ENCODE data around the gene RTEL1.

The RTEL1 gene

GRCh38 chr20:63622096-63622495, 36.0 kb upstream of the RTEL1 start:
- TF ChIP-seq CTCF (IDR thresholded peaks at IDR 0.05; ENCODE audit: low read length) (no peak), EZH2 (IDR thresholded peaks at IDR 0.05; ENCODE audit: borderline replicate concordance, low read length) (no peak)
- Histone ChIP-seq H3K9me2 (ENCODE audit: low read depth, low read length) (no peaks in the 10 kb centered on the region), H3K4me2 (ENCODE audit: low read length) (no peak overlapping the region), H3K4me3 (ENCODE audit: low read depth, low read length, poor library complexity, severe bottlenecking) (no peak overlapping the region), H3K79me2 (ENCODE audit: insufficient read depth, low read length) (peaks cover 33% of the 10 kb centered on the region), H3K9me3 (ENCODE audit: low read length) (no peaks in the 10 kb centered on the region), H3K4me1 (ENCODE audit: insufficient read depth, low read length, severe bottlenecking) (peaks cover 10% of the 10 kb centered on the region), H3K27ac (ENCODE audit: low read depth, low read length, poor library complexity, severe bottlenecking) (no peak overlapping the region), H2AFZ (ENCODE audit: low read length) (no peak overlapping the region), H3K36me3 (ENCODE audit: insufficient read depth, low read length) (peaks cover 22% of the 10 kb centered on the region; the same call in 1 of the 2 replicates), H3K27me3 (ENCODE audit: insufficient read depth, low read length) (no peaks in the 10 kb centered on the region), H3F3A (ENCODE audit: insufficient read depth, low read length) (no peaks in the 10 kb centered on the region), H4K20me1 (ENCODE audit: insufficient read depth, low read length) (no peaks in the 10 kb centered on the region), H3K9ac (ENCODE audit: low read length) (no peak overlapping the region)

GRCh38 chr20:63622732-63623131, 35.4 kb upstream of the RTEL1 start:
- TF ChIP-seq CTCF (IDR thresholded peaks at IDR 0.05; ENCODE audit: low read length) (no peak), EZH2 (IDR thresholded peaks at IDR 0.05; ENCODE audit: borderline replicate concordance, low read length) (no peak)
- Histone ChIP-seq H3K79me2 (ENCODE audit: insufficient read depth, low read length) (peaks cover 38% of the 10 kb centered on the region), H3K9me2 (ENCODE audit: low read depth, low read length) (no peaks in the 10 kb centered on the region), H3F3A (ENCODE audit: insufficient read depth, low read length) (no peaks in the 10 kb centered on the region), H3K36me3 (ENCODE audit: insufficient read depth, low read length) (peaks cover 16% of the 10 kb centered on the region; the same call in 1 of the 2 replicates), H3K27me3 (ENCODE audit: insufficient read depth, low read length) (no peaks in the 10 kb centered on the region), H3K27ac (ENCODE audit: low read depth, low read length, poor library complexity, severe bottlenecking) (no peak overlapping the region), H2AFZ (ENCODE audit: low read length) (no peak overlapping the region), H3K9me3 (ENCODE audit: low read length) (no peaks in the 10 kb centered on the region), H3K4me3 (ENCODE audit: low read depth, low read length, poor library complexity, severe bottlenecking) (no peak overlapping the region), H3K4me2 (ENCODE audit: low read length) (no peak overlapping the region), H3K9ac (ENCODE audit: low read length) (no peak overlapping the region), H3K4me1 (ENCODE audit: insufficient read depth, low read length, severe bottlenecking) (peaks cover 10% of the 10 kb centered on the region), H4K20me1 (ENCODE audit: insufficient read depth, low read length) (no peaks in the 10 kb centered on the region)

DNA sequence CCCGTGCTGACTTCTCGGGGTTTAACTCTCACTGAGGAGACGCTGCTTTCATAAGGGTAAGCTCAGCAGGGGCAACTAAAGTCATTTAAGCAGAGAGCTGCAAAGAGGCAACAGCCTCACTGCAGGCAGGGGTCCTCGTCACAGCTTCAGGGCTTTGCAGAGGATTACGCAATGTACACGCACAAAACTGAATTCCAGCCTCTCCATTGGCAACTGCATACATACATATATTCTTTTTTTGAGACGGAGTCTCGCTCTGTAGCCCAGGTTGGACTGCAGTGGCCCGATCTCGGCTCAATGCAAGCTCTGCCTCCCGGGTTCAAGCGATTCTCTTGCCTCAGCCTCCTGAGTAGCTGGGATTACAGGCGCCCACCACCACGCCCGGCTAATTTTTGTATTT, 33.6 kb upstream of the RTEL1 start:
- Histone ChIP-seq H2AFZ (ENCODE audit: low read length) (no peak overlapping the region), H3K9me2 (ENCODE audit: low read depth, low read length) (no peaks in the 10 kb centered on the region), H3K27me3 (ENCODE audit: insufficient read depth, low read length) (no peaks in the 10 kb centered on the region), H3K4me3 (ENCODE audit: low read depth, low read length, poor library complexity, severe bottlenecking) (no peak overlapping the region), H3K9me3 (ENCODE audit: low read length) (no peaks in the 10 kb centered on the region), H3K27ac (ENCODE audit: low read depth, low read length, poor library complexity, severe bottlenecking) (no peak overlapping the region), H3F3A (ENCODE audit: insufficient read depth, low read length) (no peaks in the 10 kb centered on the region), H3K4me1 (ENCODE audit: insufficient read depth, low read length, severe bottlenecking) (peaks cover 23% of the 10 kb centered on the region), H3K9ac (ENCODE audit: low read length) (no peak overlapping the region), H3K79me2 (ENCODE audit: insufficient read depth, low read length) (peaks cover 40% of the 10 kb centered on the region), H4K20me1 (ENCODE audit: insufficient read depth, low read length) (no peaks in the 10 kb centered on the region), H3K36me3 (ENCODE audit: insufficient read depth, low read length) (no peaks in the 10 kb centered on the region), H3K4me2 (ENCODE audit: low read length) (no peak overlapping the region)
- TF ChIP-seq CTCF (IDR thresholded peaks at IDR 0.05; ENCODE audit: low read length): no peak
- TF ChIP-seq EZH2 (IDR thresholded peaks at IDR 0.05; ENCODE audit: borderline replicate concordance, low read length): no peak
